ENCODE results near the gene RESF1.

The RESF1 gene

GRCh38 chr12:31959161-31959700 is at the start of gene RESF1:
RESF1 (plus strand) TSS chr12:31959415; CDS start chr12:31980956, 21,541 bp downstream.
- peaks cover 12 to 44% (median 23%) of the 10 kb centered on the region in 11 experiments; a peak in 20 of 22 replicates for H4K20me1 ChIP-seq
- peaks cover 23 to 54% (median 27%) of the 10 kb centered on the region in 10 experiments for H3K4me1 ChIP-seq
- no peaks in the 10 kb centered on the region for H3K27me3 ChIP-seq
- H3K9me3 ChIP-seq (replicated peaks in 1 of 11) = peaks cover 26 to 58% (median 38%) of the 10 kb centered on the region in 11 experiments
- peak within 1 kb of the TSS; percentile 92 to 99 (median 97) for H3K9ac ChIP-seq
- TF ChIP-seq Cebpa-rat (IDR thresholded peaks at IDR 0.05) = no peak
- H3K36me3 ChIP-seq = peaks cover 31 to 51% (median 36%) of the 10 kb centered on the region in 11 experiments
- peak within 1 kb of the TSS; percentile 93 to 99 (median 97) for H3K27ac ChIP-seq
- peak within 1 kb of the TSS; percentile 82 to 98 (median 88) for H3K4me2 ChIP-seq
- peak within 1 kb of the TSS; percentile 69 to 93 (median 86) for H3K4me3 ChIP-seq

GRCh38 chr12:31914927-31915326 is 44.3 kb upstream of the RESF1 start:
- peaks cover 39 to 91% (median 61%) of the 10 kb centered on the region in 11 experiments for H3K9me3 ChIP-seq (replicated peaks in 1 of 11)

GRCh38 chr12:31915446-31915845 is 43.8 kb upstream of the RESF1 start:
- peaks cover 0 to 9% (median 0%) of the 10 kb centered on the region in 11 experiments; a peak in 2 of 22 replicates for H3K36me3 ChIP-seq
- H3K4me3 ChIP-seq = no peak overlapping the region
- H3K9ac ChIP-seq = no peak overlapping the region
- no peak overlapping the region for H3K4me2 ChIP-seq
- peaks cover 34 to 89% (median 58%) of the 10 kb centered on the region in 11 experiments for H3K9me3 ChIP-seq (replicated peaks in 1 of 11)
- no peak overlapping the region for H3K27ac ChIP-seq
- H3K4me1 ChIP-seq = no peaks in the 10 kb centered on the region
- no peaks in the 10 kb centered on the region for H4K20me1 ChIP-seq
- TF ChIP-seq Cebpa-rat (IDR thresholded peaks at IDR 0.05) = no peak
- H3K27me3 ChIP-seq = no peaks in the 10 kb centered on the region

More at GRCh38 chr12:31914927-31915326, 44.3 kb upstream of the RESF1 start:
- no peaks in the 10 kb centered on the region for H4K20me1 ChIP-seq
- no peak overlapping the region for H3K4me3 ChIP-seq
- no peaks in the 10 kb centered on the region for H3K4me1 ChIP-seq
- H3K27me3 ChIP-seq = no peaks in the 10 kb centered on the region
- H3K9ac ChIP-seq = no peak overlapping the region
- no peak overlapping the region for H3K27ac ChIP-seq
- no peak overlapping the region for H3K4me2 ChIP-seq
- H3K36me3 ChIP-seq = peaks cover 0 to 9% (median 0%) of the 10 kb centered on the region in 11 experiments; a peak in 2 of 22 replicates
- TF ChIP-seq Cebpa-rat (IDR thresholded peaks at IDR 0.05) = no peak

GRCh38 chr12:31922341-31923062 is 36.7 kb upstream of the RESF1 start:
- no peak overlapping the region for H3K9ac ChIP-seq
- H3K27ac ChIP-seq = no peak overlapping the region; a peak in 1 of 22 replicates
- H4K20me1 ChIP-seq = no peaks in the 10 kb centered on the region
- H3K27me3 ChIP-seq = no peaks in the 10 kb centered on the region
- H3K4me3 ChIP-seq = peak overlapping the region in 2 of 10 experiments; percentile 8 to 16; a peak in 2 of 20 replicates
- H3K4me2 ChIP-seq = no peak overlapping the region
- no peak for TF ChIP-seq Cebpa-rat (IDR thresholded peaks at IDR 0.05)
- peaks cover 44 to 86% (median 59%) of the 10 kb centered on the region in 11 experiments for H3K9me3 ChIP-seq (replicated peaks in 1 of 11)
- H3K36me3 ChIP-seq = peaks cover 0 to 10% (median 0%) of the 10 kb centered on the region in 11 experiments; a peak in 4 of 22 replicates
- no peaks in the 10 kb centered on the region for H3K4me1 ChIP-seq

- peaks cover 45 to 87% (median 60%) of the 10 kb centered on the region in 11 experiments for H3K9me3 ChIP-seq (replicated peaks in 1 of 11)
- H3K36me3 ChIP-seq = peaks cover 0 to 10% (median 0%) of the 10 kb centered on the region in 11 experiments; a peak in 4 of 22 replicates
- H3K9ac ChIP-seq = no peak overlapping the region
- no peak overlapping the region for H3K4me2 ChIP-seq
- H3K4me1 ChIP-seq = no peaks in the 10 kb centered on the region
- no peak overlapping the region for H3K27ac ChIP-seq
- peak overlapping the region in 1 of 10 experiments; percentile 8; a peak in 1 of 20 replicates for H3K4me3 ChIP-seq
- no peak for TF ChIP-seq Cebpa-rat (IDR thresholded peaks at IDR 0.05)
- H4K20me1 ChIP-seq = no peaks in the 10 kb centered on the region
- no peaks in the 10 kb centered on the region for H3K27me3 ChIP-seq
Observed at GRCh38 chr12:31923063-31923412, 36.2 kb upstream of the RESF1 start.

GRCh38 chr12:31928246-31929026 is 30.8 kb upstream of the RESF1 start:
- Histone ChIP-seq H3K4me3 (no peak overlapping the region), H3K27me3 (no peaks in the 10 kb centered on the region), H3K4me1 (peaks cover 0 to 12% (median 9%) of the 10 kb centered on the region in 10 experiments; a peak in 13 of 20 replicates), H3K36me3 (no peaks in the 10 kb centered on the region; a peak in 1 of 22 replicates), H4K20me1 (no peaks in the 10 kb centered on the region), H3K27ac (no peak overlapping the region), H3K9me3 (replicated peaks in 1 of 11) (peaks cover 52 to 91% (median 71%) of the 10 kb centered on the region in 11 experiments), H3K9ac (no peak overlapping the region), H3K4me2 (no peak overlapping the region)
- TF ChIP-seq Cebpa-rat (IDR thresholded peaks at IDR 0.05) = no peak

- H3K27ac ChIP-seq = no peak overlapping the region
Observed at GRCh38 chr12:31929027-31929526, 30.1 kb upstream of the RESF1 start.

GRCh38 chr12:31931796-31932715 is 27.2 kb upstream of the RESF1 start:
- Histone ChIP-seq H3K27me3 (no peaks in the 10 kb centered on the region), H3K27ac (no peak overlapping the region), H3K9ac (no peak overlapping the region), H3K4me3 (no peak overlapping the region), H4K20me1 (no peaks in the 10 kb centered on the region), H3K4me1 (peaks cover 0 to 12% (median 9%) of the 10 kb centered on the region in 10 experiments; a peak in 13 of 20 replicates), H3K9me3 (replicated peaks in 1 of 11) (peaks cover 65 to 96% (median 83%) of the 10 kb centered on the region in 11 experiments), H3K36me3 (peaks cover 0 to 2% (median 0%) of the 10 kb centered on the region in 11 experiments; a peak in 1 of 22 replicates), H3K4me2 (no peak overlapping the region)
- no peak for TF ChIP-seq Cebpa-rat (IDR thresholded peaks at IDR 0.05)

More at GRCh38 chr12:31929027-31929526, 30.1 kb upstream of the RESF1 start:
- Histone ChIP-seq H3K4me3 (no peak overlapping the region), H3K27me3 (no peaks in the 10 kb centered on the region), H3K36me3 (no peaks in the 10 kb centered on the region; a peak in 1 of 22 replicates), H3K9me3 (replicated peaks in 1 of 11) (peaks cover 50 to 91% (median 70%) of the 10 kb centered on the region in 11 experiments), H4K20me1 (no peaks in the 10 kb centered on the region), H3K4me1 (peaks cover 0 to 12% (median 9%) of the 10 kb centered on the region in 10 experiments; a peak in 13 of 20 replicates), H3K4me2 (no peak overlapping the region), H3K9ac (no peak overlapping the region)
- TF ChIP-seq Cebpa-rat (IDR thresholded peaks at IDR 0.05) = no peak
